Parathyroid adenoma (tissue), 2 donors: Measurements from ENCODE around the gene GJC2.

ENCODE experiments used
- H2AFZ ChIP-seq: fragments of 300-600 bp; sonication (generic); one replicate; pipeline ENCODE4 v1.7.0; 2017; ENCODE audit warnings: antibody characterized with exemption, mild to moderate bottlenecking
- H3K27ac ChIP-seq: fragments of 300-600 bp; sonication (generic); one replicate; pipeline ENCODE4 v1.7.0; 2017
- H3K27me3 ChIP-seq: fragments of 300-600 bp; sonication (generic); one replicate; pipeline ENCODE4 v1.7.0; 2017; ENCODE audit warnings: low read length; ENCODE audit not compliant: control insufficient read depth, insufficient read depth
- H3K36me3 ChIP-seq: fragments of 300-600 bp; sonication (generic); one replicate; pipeline ENCODE4 v1.7.0; 2017; ENCODE audit warnings: low read length; ENCODE audit not compliant: control insufficient read depth, insufficient read depth
- H3K4me1 ChIP-seq: fragments of 300-600 bp; sonication (generic); one replicate; pipeline ENCODE4 v1.7.0; 2017; ENCODE audit warnings: control low read depth
- H3K4me2 ChIP-seq: fragments of 300-600 bp; sonication (generic); one replicate; pipeline ENCODE4 v1.7.0; 2017; ENCODE audit warnings: low read length
- H3K4me3 ChIP-seq: fragments of 300-600 bp; sonication (generic); one replicate; pipeline ENCODE4 v1.7.0; 2017; ENCODE audit warnings: low read depth, low read length
- H3K79me2 ChIP-seq: fragments of 300-600 bp; sonication (generic); one replicate; pipeline ENCODE4 v1.7.0; 2017; ENCODE audit warnings: control low read depth
- H3K9ac ChIP-seq: fragments of 300-600 bp; sonication (generic); one replicate; pipeline ENCODE4 v1.7.0; 2017; ENCODE audit warnings: mild to moderate bottlenecking
- H3K9me3 ChIP-seq: fragments of 300-600 bp; sonication (generic); one replicate; pipeline ENCODE4 v1.7.0; 2017; ENCODE audit warnings: low read length; ENCODE audit not compliant: control insufficient read depth
- TF ChIP-seq, protein P1 (sequence below): fragments of 300-600 bp; sonication (generic); IDR thresholded peaks from one replicate; pipeline ENCODE4 v1.7.0; 2017; ENCODE audit warnings: antibody characterized with exemption, mild to moderate bottlenecking
- donor health status: primary hyperparathyroidism.

GJC2 gene

DNA sequence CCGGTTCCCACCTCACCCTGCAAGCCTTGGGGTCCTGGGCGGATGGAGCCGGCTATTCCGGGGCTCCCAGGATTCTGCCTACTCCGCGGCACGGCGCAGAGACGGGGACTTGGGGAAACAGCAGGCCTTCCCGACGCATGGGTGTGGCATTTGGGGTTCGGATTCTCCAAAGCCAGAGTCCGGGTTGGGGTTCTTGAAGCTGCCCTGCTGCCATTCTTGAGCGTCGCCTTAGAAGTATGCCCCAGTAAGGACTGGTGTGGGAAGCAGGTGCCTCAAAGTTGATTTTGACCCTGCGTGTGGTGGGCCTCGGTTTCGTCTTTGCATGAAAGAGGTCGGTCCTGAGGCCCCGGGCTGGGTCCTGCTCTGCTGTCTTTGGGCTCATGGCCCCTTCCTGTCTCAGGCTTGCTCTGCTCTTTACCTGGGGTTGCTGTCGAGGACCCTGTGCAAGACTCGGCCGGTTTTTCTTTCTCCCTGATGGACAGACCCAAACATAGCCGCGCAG is 9.0 kb upstream of the GJC2 start:
- TF ChIP-seq, protein P1, sequence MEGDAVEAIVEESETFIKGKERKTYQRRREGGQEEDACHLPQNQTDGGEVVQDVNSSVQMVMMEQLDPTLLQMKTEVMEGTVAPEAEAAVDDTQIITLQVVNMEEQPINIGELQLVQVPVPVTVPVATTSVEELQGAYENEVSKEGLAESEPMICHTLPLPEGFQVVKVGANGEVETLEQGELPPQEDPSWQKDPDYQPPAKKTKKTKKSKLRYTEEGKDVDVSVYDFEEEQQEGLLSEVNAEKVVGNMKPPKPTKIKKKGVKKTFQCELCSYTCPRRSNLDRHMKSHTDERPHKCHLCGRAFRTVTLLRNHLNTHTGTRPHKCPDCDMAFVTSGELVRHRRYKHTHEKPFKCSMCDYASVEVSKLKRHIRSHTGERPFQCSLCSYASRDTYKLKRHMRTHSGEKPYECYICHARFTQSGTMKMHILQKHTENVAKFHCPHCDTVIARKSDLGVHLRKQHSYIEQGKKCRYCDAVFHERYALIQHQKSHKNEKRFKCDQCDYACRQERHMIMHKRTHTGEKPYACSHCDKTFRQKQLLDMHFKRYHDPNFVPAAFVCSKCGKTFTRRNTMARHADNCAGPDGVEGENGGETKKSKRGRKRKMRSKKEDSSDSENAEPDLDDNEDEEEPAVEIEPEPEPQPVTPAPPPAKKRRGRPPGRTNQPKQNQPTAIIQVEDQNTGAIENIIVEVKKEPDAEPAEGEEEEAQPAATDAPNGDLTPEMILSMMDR, result no peak
- Histone ChIP-seq H3K9ac (peak overlapping the region; percentile 50), H3K27ac (peak overlapping the region; percentile 84), H3K79me2 (peaks cover 35% of the 10 kb centered on the region), H3K27me3 (no peaks in the 10 kb centered on the region), H2AFZ (peak overlapping the region; percentile 77), H3K4me3 (peak overlapping the region; percentile 94), H3K9me3 (no peaks in the 10 kb centered on the region), H3K4me2 (peak overlapping the region; percentile 97), H3K4me1 (peaks cover 4% of the 10 kb centered on the region), H3K36me3 (no peaks in the 10 kb centered on the region)

DNA sequence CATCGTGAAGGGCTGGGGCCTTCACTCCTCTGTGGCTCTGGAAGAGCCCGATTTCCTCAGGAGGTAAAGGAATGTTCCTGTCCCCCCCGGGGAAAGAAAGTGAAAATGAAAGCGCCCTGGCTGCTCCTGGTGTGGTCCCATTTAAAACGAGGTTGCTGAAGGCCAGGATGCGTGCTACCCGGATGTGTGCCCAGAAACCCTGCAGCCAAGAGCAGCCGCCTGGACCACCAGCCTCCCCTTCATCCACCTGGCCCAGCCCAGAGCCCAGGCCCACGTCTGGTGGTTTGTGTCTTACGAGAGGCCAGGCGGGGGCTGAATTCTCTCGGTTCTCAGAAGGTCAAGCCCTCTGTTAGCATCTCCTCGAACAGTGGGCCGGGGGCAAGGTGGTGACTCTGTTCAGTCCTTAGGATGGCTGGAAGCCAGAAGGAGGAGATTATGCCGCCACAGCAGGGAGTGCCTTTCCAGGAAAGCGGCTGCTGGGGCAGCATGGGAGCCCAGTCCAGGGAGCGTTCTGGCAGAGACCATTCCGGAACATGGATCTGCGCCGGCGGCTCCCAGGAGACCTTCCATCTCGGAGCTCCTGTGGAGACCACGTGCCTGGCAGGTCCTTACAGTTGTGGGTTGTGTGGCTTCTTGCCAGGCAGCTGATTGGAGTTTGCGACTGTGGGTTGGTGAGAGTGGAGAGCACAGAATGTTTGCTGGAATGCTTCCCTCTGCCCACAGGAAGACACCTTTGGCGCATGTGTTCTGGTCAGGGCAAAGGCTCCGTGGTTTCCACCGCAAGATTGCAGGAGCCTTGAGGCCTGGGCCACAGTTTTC is 8.3 kb upstream of the GJC2 start:
- peaks cover 4% of the 10 kb centered on the region for H3K4me1 ChIP-seq
- TF ChIP-seq, protein P1, result no peak
- H3K79me2 ChIP-seq, result peaks cover 42% of the 10 kb centered on the region

DNA sequence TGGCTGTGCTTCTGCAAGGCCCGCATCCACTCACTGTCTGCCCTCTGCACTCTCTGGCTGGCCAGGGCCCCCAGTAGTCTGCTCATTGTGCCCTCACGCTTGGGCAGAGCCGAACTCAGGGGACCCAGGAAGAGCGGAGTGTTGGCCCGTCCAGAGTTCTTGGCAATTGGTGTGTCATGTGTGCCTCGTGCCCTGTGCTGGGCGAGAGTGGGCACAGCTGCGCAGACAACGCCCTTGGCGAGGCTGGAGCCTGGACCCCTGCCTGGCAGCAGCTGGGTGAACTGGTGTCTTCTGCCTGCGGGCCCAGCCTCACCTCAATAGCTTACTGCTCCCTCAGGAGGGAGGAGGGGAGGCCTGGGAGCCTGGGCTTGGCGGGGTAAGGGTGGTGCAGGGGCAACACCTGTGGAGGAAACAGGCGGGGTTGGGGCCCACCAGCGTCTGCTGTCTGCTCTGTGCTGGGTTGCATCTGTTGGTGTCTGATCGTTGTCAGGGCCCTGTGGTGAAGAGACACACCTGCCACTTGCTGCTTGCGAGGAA is 7.5 kb upstream of the GJC2 start:
- H3K4me2 ChIP-seq, result peak overlapping the region; percentile 6
- no peak overlapping the region for H3K27ac ChIP-seq
- H3K79me2 ChIP-seq, result peaks cover 45% of the 10 kb centered on the region
- no peaks in the 10 kb centered on the region for H3K36me3 ChIP-seq
- no peaks in the 10 kb centered on the region for H3K27me3 ChIP-seq
- TF ChIP-seq, protein P1, result no peak
- H2AFZ ChIP-seq, result no peak overlapping the region
- no peak overlapping the region for H3K4me3 ChIP-seq
- H3K9ac ChIP-seq, result no peak overlapping the region
- H3K4me1 ChIP-seq, result peaks cover 4% of the 10 kb centered on the region
- no peaks in the 10 kb centered on the region for H3K9me3 ChIP-seq

More for the DNA sequence above, 8.3 kb upstream of the GJC2 start:
- H3K27ac ChIP-seq, result peak overlapping the region; percentile 84
- no peaks in the 10 kb centered on the region for H3K36me3 ChIP-seq
- H3K27me3 ChIP-seq, result no peaks in the 10 kb centered on the region
- no peaks in the 10 kb centered on the region for H3K9me3 ChIP-seq
- peak overlapping the region; percentile 97 for H3K4me2 ChIP-seq
- H3K9ac ChIP-seq, result no peak overlapping the region
- H3K4me3 ChIP-seq, result peak overlapping the region; percentile 94
- no peak overlapping the region for H2AFZ ChIP-seq

DNA sequence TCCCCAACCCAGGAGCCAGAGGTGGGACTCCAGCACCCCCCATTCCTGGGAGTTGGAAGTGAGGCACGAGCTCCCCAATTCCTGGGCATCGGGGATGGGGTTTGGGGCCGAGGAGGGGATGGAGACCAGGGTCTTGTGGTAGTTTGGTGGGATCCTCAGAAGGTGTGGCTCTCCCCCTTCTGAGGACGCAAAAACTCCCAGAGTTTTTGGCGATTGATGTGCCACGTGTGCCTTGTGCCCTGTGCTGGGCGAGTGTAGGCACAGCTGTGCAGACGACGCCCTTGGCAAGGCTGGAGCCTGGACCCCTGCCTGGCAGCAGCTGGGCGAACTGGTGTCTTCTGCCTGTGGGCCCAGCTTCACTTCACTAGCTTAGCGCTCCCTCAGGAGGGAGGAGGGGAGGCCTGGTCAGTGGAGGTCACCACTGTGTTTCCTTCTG is 7.0 kb upstream of the GJC2 start:
- Histone ChIP-seq H3K9ac (no peak overlapping the region), H3K4me1 (peaks cover 4% of the 10 kb centered on the region)

More for the DNA sequence above, 7.0 kb upstream of the GJC2 start:
- H3K4me3 ChIP-seq, result no peak overlapping the region
- peaks cover 45% of the 10 kb centered on the region for H3K79me2 ChIP-seq
- TF ChIP-seq, protein P1, result no peak
- H3K4me2 ChIP-seq, result no peak overlapping the region
- H3K36me3 ChIP-seq, result no peaks in the 10 kb centered on the region
- no peaks in the 10 kb centered on the region for H3K9me3 ChIP-seq
- H2AFZ ChIP-seq, result no peak overlapping the region
- no peak overlapping the region for H3K27ac ChIP-seq
- no peaks in the 10 kb centered on the region for H3K27me3 ChIP-seq
